ENCODE results near the gene ANKS1A. TPM values are rescaled to one million over a fixed set of nuclear protein-coding genes. Genes with fewer than 3 reads are reported as not detected.

ANKS1A gene
- polyA plus RNA-seq, 5 donors = 20.2 to 27.5 (median 25.0) TPM

DNA sequence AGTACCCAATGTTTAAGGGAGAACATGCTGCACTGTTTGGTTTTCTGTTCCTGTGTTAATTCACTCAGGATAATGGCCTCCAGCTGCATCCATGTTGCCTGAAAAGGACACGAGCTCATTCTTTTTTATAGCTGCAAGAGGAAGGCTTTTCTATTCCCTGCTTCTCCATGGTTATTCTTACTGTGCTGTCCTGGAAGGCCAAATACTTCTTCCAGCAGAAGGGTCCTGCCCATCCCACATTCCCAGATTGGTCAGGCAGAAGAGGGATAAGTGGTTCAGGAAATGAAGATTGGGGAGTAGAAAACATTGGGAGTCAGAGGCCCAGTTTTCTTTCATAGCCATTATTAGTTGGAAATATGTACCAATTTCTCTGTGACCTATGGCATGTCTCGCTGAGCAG is 129.7 kb downstream of the ANKS1A start:
- no peak for DNase-seq

DNA sequence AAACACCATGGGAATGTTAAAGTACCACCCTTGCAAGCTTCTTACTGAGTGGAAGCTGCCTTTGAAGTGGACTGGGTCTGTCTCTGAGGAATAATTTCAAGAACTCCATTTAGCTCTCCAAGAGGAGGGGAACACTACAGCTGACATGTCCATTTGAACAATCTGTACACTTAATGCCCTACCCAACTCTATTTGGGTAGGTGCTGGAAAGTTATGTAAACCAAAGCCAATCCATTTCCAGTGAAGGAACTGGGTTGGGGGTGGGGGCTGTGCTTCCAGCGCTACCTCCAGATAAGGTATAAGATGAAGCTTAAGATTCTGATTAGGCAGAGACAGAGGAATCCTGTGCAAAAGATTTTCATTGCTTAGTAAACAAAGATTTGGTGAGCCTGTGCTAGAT is 130.1 kb downstream of the ANKS1A start:
- no peak for DNase-seq

DNA sequence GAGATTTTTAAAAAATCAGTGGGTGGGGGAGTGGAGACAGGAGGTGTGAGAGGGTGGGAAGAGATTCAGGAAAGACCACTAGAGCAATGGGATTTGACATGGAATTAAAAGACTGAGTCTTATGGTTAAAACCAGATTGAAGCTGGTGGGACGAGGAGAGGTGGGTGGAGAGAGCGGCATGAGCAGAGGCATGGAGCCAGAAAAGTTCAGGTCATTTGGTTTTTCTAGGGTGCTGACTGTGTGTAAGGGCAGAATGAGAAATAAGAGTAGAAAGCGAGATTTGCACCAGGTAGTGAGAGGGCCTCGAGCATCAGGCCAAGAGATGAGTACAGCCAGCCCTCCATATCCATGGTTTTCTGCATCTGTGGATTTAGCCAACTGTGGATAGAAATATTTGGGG is 130.8 kb downstream of the ANKS1A start:
- no peak for DNase-seq

GRCh38 chr6:35021004-35021403 is 131.9 kb downstream of the ANKS1A start:
- DNase-seq = peak; percentile 63 to 75

DNA sequence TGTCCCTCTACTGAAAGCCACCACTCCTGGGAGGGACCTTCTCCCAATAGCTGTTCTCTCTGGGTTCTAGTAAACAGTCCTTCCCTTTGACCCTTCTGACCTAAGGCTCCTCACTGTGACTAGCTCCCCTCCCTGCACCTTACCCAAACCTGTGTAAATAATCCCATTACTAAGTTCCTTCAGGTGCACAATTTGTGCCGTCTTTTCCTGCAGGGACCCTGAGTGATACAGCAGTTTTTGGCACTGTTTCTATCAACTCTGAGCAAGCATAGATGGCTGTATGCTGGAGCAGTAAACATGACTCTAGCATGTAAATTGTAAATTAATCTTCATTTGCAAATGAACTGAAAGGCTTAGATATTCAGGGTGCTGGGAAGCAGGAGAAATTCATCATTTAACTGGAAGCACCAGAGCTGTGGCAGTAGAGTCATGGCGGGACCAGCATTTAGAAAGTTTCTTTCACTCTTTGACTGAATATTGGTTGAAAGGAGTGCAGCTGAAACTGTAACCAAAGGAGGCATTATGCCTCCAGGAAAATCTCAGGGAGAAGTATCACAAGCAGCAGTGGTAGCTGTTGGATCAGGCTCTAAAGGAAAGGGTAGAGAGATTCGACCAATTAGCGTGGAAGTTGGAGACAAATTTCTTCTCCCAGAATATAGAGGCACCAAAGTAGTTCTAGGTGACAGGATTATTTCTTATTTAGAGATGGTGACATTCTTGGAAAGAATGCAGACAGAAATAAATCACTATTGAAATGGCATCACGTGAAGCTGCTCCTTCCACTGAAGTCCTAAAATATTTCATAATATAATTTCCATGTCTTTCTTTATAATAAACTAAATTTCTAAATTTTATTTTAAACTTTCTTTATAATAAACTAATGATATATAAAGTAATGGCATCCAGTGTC is 134.3 kb downstream of the ANKS1A start:
- no peak for DNase-seq

GRCh38 chr6:35024551-35025054 is 135.5 kb downstream of the ANKS1A start:
- DNase-seq = peak in 1 of 2 donors; percentile 68

DNA sequence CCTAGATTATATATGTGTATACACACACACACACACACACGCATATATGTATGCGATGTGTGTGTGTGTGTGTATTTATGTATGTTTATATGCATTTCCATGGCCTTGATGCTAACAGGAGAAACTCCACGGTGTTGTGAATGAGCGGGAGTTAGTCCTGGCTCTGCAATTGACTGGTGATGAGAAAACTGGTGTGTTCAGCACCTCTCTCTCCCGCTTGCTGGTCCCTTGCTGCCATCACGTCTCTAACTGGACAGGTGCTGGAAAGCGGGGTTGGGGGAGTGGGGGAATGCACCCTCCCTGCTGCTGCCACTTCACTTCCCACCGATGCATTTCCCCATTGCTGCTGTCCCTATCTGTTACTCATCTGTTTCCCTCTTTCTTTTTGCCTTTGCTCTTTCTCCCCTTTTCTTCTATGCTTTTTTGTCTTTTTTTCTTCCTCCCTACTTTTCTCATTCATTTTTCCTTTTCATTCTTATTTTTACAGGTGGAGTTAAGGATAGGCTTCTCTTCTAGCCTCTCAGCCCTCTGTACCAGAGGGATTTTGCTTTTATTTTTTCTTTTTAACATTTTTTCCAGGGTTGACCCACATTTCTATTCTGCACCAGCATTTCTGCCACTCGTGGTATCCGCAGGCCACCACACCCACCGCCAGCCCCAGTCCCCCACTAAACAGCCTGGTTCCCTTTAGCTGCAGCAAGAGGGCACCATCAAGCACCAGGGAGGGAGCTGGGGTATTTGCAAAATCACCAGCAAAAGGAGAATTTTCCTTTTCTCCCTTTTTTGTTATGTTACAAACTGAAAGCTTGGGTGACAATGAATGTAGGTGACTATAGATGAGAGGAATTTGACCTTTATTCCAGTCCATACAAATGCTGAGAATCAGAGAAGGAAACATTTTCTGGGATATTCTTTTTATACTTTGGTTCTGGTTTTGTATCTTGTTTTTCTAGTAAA is 136.5 kb downstream of the ANKS1A start:
- no peak for DNase-seq

GRCh38 chr6:35026434-35027222 is 137.6 kb downstream of the ANKS1A start:
- DNase-seq = no peak

DNA sequence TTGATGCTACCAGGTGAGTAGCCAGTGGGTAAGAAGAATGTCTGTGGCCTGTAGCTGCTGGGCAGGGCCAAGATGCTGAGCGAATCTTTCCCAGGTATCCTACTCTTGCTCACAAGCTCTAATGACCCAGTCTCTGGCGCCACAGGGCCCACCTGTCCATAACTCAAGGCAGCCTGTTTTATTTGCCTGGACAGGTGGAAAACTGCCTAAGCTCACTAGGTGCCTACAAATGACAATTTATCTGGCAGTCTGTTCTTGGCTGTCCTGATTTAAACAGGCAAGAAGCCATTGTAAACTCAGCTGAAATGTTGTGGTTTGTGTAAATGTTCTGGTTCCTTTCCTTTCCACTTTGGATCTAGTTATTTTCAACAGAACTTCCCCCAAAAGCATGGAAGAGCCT is 138.8 kb downstream of the ANKS1A start:
- no peak for DNase-seq

GRCh38 chr6:35028781-35029769 is 140.0 kb downstream of the ANKS1A start:
- no peak for DNase-seq

GRCh38 chr6:35030099-35030498 is 141.0 kb downstream of the ANKS1A start:
- no peak for DNase-seq

GRCh38 chr6:35031611-35032529 is 142.8 kb downstream of the ANKS1A start:
- no peak for DNase-seq

DNA sequence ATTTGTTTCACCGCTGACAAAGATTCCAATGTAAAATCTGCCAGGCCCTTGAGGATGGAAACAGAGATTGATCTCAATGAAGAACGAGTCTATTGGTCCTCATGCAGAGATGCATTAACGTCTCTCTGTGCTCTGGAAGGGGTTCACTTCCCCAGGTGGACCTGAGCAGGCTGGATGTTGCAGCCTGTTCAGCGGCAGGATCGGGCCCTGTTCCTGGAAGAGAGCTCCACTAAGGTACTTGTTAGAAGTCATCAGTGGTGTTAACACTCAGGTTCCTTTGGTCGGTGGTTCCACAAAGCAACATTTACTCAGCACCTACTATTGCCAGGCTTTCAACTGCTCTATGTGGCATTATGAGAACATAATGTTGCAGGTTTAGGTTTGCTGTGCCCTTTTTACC is 144.6 kb downstream of the ANKS1A start:
- no peak for DNase-seq

- DNase-seq = no peak
Measured at GRCh38 chr6:35034411-35035191, 145.5 kb downstream of the ANKS1A start.

DNA sequence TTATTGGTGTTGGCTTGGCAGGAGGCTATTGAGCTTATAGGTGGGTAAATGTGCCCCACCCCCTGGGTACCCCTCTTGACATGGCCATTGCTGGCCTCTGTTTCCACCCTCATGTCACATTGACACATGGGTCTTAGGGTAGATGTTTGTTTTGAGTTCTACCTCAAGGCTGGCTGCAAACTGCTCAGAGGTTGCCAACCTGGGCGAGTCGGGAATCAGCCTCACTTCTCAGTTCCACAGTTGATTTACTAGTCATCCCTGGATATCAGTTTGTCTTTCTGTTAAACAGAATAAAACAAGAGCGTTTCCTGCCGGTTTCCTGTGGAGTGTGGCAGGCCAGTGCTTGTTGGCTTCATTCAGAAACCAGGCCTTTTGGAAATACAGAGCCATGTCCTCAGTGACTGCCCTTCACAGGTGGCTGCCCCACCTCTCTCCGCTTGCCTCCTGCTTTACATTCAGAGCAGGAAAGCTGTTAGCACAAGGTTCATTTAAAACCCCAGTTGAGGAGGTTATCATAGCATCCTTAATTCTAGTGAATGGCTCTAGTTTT is 146.5 kb downstream of the ANKS1A start:
- no peak for DNase-seq

DNA sequence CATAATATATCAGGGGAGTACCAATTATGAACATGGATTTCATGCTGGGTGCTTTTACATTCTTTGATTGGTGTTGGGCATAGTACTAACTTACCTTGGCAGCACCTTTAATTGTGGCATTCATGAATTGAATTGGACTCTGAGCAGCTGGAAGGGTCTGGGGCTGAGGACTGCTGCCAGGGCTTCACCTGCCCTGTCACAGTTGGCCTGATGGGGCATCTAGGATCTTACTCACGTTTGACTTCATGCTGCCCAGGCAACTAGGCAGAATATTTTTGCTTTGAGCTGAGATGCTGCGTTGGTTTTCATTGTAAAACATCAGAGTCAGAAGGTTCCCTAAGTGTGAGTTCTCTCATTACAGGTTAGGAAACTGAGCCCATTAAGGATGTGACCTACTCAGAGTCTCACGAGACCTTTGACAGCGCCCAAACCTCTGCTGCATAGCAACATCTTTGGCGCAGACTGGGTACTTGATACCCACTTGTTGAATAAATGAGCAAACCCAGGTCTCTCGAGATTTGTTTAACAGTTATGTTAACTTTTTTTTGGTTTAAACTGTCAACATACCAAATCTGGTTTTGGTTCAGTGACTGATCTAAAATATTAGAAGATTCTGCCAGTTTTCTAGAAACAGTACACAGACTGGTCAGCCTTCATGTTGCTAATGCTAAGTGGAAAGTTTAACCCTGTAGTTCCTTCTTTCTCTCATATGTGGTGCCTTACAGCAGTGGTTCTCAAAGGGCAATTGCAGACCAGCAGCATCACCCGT is 147.2 kb downstream of the ANKS1A start:
- DNase-seq = no peak
